Raji (cell line): ENCODE data around the gene GAPVD1.

Source experiments
- POLR2A ChIP-seq: IDR thresholded peaks from 2 replicates; pipeline ENCODE4 v1.6.1; 2011; ENCODE audit warnings: low read depth, low read length, control low read depth; ENCODE audit not compliant: insufficient read depth

Gene GAPVD1

GRCh38 chr9:125293134-125293533, 31.5 kb downstream of the GAPVD1 start:
- TF ChIP-seq POLR2A, result no peak

GRCh38 chr9:125295657-125296056, 34.0 kb downstream of the GAPVD1 start:
- TF ChIP-seq POLR2A, result no peak

- no peak for TF ChIP-seq POLR2A
These were observed 35.3 kb downstream of the GAPVD1 start for GRCh38 chr9:125296843-125297372.

GRCh38 chr9:125297917-125298316, 36.3 kb downstream of the GAPVD1 start:
- no peak for TF ChIP-seq POLR2A

GRCh38 chr9:125302241-125302640, 40.6 kb downstream of the GAPVD1 start:
- no peak for TF ChIP-seq POLR2A

- TF ChIP-seq POLR2A, result no peak
These were observed 42.6 kb downstream of the GAPVD1 start for GRCh38 chr9:125304273-125304672.

GRCh38 chr9:125312411-125312810, 50.8 kb downstream of the GAPVD1 start:
- TF ChIP-seq POLR2A, result no peak

GRCh38 chr9:125317704-125318103, 56.1 kb downstream of the GAPVD1 start:
- no peak for TF ChIP-seq POLR2A

GRCh38 chr9:125321496-125321895, 59.9 kb downstream of the GAPVD1 start:
- no peak for TF ChIP-seq POLR2A

GRCh38 chr9:125323615-125324014, 62.0 kb downstream of the GAPVD1 start:
- no peak for TF ChIP-seq POLR2A

GRCh38 chr9:125325826-125326225, 64.2 kb downstream of the GAPVD1 start:
- TF ChIP-seq POLR2A, result no peak

GRCh38 chr9:125329978-125330377, 68.4 kb downstream of the GAPVD1 start:
- TF ChIP-seq POLR2A, result no peak

- no peak for TF ChIP-seq POLR2A
These were observed 69.0 kb downstream of the GAPVD1 start for GRCh38 chr9:125330587-125330986.

GRCh38 chr9:125332527-125332926, 70.9 kb downstream of the GAPVD1 start:
- TF ChIP-seq POLR2A, result no peak

- no peak for TF ChIP-seq POLR2A
These were observed 75.6 kb downstream of the GAPVD1 start for GRCh38 chr9:125337236-125337635.

- no peak for TF ChIP-seq POLR2A
These were observed 77.3 kb downstream of the GAPVD1 start for GRCh38 chr9:125338929-125339328.

GRCh38 chr9:125341566-125341965, 79.9 kb downstream of the GAPVD1 start:
- TF ChIP-seq POLR2A, result no peak
